ENCODE data around the gene SYT1.

DNA sequence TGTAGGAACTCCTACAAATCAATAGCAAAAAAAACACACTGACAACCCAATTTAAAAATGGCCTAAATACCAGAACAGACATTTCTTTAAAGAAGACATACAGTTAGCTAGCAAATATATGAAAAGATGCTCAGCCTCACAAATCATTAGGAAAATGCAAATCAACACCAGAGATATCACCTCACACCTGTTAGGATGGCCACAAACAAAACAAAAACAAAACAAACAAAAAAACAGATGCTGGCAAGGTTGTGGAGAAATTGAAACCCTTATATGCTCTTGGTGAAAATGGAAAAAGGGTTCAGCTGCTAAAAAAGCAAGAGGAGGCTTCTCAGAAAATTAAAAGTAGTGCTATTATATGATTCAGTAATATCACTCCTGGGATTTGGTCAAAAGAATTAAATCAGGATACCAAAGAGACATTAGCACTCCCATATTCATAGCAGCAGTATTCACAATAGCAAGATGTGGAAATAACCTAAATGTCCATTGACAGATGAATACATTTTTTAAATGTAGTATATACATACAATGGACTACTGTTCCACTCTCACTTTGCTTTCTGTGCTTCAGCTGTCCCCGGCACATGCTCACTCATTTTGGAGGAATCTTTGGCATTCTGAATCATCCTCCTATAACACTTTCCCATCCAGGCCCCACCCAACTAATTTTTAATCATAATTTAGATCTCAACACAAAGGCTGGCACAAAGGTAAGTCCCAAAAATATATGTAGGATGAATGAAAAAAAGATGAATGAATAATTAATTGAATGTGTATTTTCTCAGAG lies 99.1 kb downstream of the SYT1 start:
- TF ChIP-seq CTCF (IDR thresholded peaks at IDR 0.05): no peak
- TF ChIP-seq POLR2A (IDR thresholded peaks at IDR 0.05): no peak

Data from Peyer's patch (tissue), 4 donors.